ENCODE data around the gene TBC1D16. TPM values are rescaled to one million over a fixed set of nuclear protein-coding genes. Genes with fewer than 3 reads are reported as not detected.

The TBC1D16 gene
- total and polyA plus RNA-seq, 10 of the 15 experiments (the other 5 are each of a cell fraction or from before 2014, with no cell fraction given), result 0.01 to 0.13 (median 0.06) TPM; not detected in 3

DNA sequence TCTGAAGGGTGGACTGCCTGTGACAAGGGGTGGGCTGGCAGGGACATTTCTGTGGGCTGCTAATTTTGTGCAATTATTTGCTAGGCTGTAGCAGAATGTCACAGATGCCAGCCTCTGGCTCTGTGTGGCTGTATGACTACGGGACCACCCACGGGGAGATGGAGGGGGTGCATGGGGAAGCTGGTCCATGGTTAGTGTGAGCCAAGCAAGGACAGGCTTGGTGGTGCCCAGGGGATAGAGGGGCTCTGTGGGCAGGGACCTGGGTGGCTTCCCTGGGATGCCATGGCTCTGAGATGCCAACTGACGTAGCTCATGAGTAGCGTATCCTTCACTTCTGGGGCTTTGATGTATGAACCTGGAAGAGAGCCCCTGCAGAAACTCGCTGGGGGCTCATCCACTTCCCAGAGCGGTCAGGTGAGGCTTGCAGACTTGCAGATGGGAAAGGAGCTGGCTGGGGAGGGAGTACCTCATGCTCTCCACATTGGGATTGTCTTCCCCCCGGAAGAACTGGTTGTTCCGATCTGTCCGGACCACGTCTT, 87.2 kb downstream of the TBC1D16 start (continued):
- TF ChIP-seq, protein P1, sequence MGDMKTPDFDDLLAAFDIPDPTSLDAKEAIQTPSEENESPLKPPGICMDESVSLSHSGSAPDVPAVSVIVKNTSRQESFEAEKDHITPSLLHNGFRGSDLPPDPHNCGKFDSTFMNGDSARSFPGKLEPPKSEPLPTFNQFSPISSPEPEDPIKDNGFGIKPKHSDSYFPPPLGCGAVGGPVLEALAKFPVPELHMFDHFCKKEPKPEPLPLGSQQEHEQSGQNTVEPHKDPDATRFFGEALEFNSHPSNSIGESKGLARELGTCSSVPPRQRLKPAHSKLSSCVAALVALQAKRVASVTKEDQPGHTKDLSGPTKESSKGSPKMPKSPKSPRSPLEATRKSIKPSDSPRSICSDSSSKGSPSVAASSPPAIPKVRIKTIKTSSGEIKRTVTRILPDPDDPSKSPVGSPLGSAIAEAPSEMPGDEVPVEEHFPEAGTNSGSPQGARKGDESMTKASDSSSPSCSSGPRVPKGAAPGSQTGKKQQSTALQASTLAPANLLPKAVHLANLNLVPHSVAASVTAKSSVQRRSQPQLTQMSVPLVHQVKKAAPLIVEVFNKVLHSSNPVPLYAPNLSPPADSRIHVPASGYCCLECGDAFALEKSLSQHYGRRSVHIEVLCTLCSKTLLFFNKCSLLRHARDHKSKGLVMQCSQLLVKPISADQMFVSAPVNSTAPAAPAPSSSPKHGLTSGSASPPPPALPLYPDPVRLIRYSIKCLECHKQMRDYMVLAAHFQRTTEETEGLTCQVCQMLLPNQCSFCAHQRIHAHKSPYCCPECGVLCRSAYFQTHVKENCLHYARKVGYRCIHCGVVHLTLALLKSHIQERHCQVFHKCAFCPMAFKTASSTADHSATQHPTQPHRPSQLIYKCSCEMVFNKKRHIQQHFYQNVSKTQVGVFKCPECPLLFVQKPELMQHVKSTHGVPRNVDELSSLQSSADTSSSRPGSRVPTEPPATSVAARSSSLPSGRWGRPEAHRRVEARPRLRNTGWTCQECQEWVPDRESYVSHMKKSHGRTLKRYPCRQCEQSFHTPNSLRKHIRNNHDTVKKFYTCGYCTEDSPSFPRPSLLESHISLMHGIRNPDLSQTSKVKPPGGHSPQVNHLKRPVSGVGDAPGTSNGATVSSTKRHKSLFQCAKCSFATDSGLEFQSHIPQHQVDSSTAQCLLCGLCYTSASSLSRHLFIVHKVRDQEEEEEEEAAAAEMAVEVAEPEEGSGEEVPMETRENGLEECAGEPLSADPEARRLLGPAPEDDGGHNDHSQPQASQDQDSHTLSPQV (IDR thresholded peaks at IDR 0.05), result no peak
- TF ChIP-seq MTA3 (IDR thresholded peaks at IDR 0.05; ENCODE audit: borderline replicate concordance, low read length) (no peak), TBL1XR1 (IDR thresholded peaks at IDR 0.05; ENCODE audit: low read depth, low read length) (no peak), SMARCA5 (IDR thresholded peaks at IDR 0.05) (no peak)

DNA sequence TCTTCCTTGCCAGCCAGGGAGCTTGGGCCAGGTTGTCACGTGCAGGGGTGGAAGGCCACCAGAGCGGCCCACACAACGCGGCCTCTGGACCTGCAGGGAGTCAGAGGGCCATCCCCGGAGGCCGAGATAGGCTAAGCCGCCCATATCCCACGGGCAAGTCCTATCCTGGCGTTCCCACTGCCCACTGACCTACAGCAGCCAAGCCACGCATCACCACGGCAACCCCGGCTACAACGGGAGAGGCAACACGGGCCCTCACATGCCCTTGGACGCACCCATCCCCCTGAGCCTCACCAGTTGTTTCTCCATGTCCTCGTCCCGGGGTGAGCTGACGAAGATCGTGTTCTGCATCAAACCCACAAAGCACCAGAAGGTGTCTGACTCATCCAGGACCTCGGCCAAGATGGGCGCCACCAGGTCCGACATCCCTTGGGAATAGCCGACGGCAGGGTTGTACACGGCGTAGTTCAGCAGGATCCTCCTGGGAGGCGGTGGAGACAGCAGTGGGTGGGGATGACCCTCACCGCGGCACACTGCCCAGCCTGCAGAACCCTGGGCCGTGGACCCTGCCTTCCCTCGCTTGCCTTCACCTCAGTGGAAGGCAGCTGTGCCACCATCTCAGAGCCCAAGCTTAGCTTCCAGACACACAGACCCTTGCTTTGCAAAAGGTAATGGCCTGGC, 88.2 kb downstream of the TBC1D16 start:
- Histone ChIP-seq H3K27ac (ENCODE audit: control insufficient read depth, insufficient read depth) (no peak overlapping the region), H3K4me2 (ENCODE audit: control insufficient read depth, insufficient read depth) (no peak overlapping the region), H3K4me3 (no peak overlapping the region), H3K4me1 (ENCODE audit: control insufficient read depth, insufficient read depth, low read length) (no peaks in the 10 kb centered on the region), H3K27me3 (replicated peaks in 1 of 2; ENCODE audit: control insufficient read depth in 2 of 2, insufficient read depth in 2 of 2, low read length in 1 of 2) (peaks cover 0 to 1% of the 10 kb centered on the region in 2 experiments; a peak in 1 of 4 replicates), H4K20me1 (ENCODE audit: control insufficient read depth, insufficient read depth) (no peaks in the 10 kb centered on the region), H2AFZ (ENCODE audit: control insufficient read depth, low read depth, low read length) (no peak overlapping the region), H3K9ac (ENCODE audit: control insufficient read depth, insufficient read depth, low read length) (no peak overlapping the region), H3K36me3 (ENCODE audit: control insufficient read depth in 2 of 2, insufficient read depth in 2 of 2, low read length in 1 of 2) (no peaks in the 10 kb centered on the region), H3K9me3 (replicated peaks; ENCODE audit: control insufficient read depth, insufficient read depth, low read length) (no peaks in the 10 kb centered on the region), H3K79me2 (ENCODE audit: control insufficient read depth, insufficient read depth, low read length) (no peaks in the 10 kb centered on the region)
- WGBS (ENCODE audit: insufficient coverage, insufficient replicate concordance, low lambda C conversion rate, missing lambda C conversion rate), result 61% methylated on average over 31 of the region's 31 CpGs
- ATAC-seq, result no peak
- TF ChIP-seq CBX5 (IDR thresholded peaks at IDR 0.05; ENCODE audit: low read depth), result no peak
- no peak for TF ChIP-seq RBBP5 (conservative IDR thresholded peaks at IDR 0.05)
- TF ChIP-seq NFYA (IDR thresholded peaks at IDR 0.05; ENCODE audit: borderline replicate concordance, low read depth, low read length), result no peak
- TF ChIP-seq KDM1A (IDR thresholded peaks at IDR 0.05; ENCODE audit: borderline replicate concordance), result no peak
- ChIA-PET POLR2A (no interaction called here), SMC1A (ENCODE audit: uncharacterized antibody, unreplicated experiment) (no interaction called here), CTCF (no interaction called here), RAD21 (ENCODE audit: unreplicated experiment) (no interaction called here)
- intact Hi-C loops (cut with micrococcal nuclease; ENCODE audit: unreplicated experiment), result no loop called here
- no TSS peak for BruUV-seq (replicated peaks)
- no peak for FAIRE-seq
- no peak for DNase-seq (ENCODE audit: low read depth, low spot score)
- in situ Hi-C loops (cut with MboI), result no loop called here

Measured in GM12878 (cell line).